Lower lobe of right lung (tissue), 2 donors: ENCODE results near the gene CTDSPL. TPM values are rescaled to one million over a fixed set of nuclear protein-coding genes. Genes with fewer than 3 reads are reported as not detected.

Experiments used
- ATAC-seq, 2 donors: fragments of 200-7000 bp; cut with Tn5 transposase; one replicate each; pipeline ENCODE4 v1.9.1; 2020 to 2022; ENCODE audit warnings: mild to moderate bottlenecking in 2 of 2, moderate library complexity in 2 of 2
- DNase-seq: peaks from one replicate; pipeline ENCODE4 v3.0.0-alpha.2; 2020
- H3K27ac ChIP-seq: fragments of 200-600 bp; one replicate; pipeline ENCODE4 v1.8.0; 2022
- H3K27me3 ChIP-seq: fragments of 200-600 bp; one replicate; pipeline ENCODE4 v1.8.0; 2022; ENCODE audit warnings: low read depth
- H3K36me3 ChIP-seq: fragments of 200-600 bp; one replicate; pipeline ENCODE4 v1.8.0; 2022; ENCODE audit warnings: mild to moderate bottlenecking
- H3K4me1 ChIP-seq: fragments of 200-600 bp; one replicate; pipeline ENCODE4 v1.8.0; 2022
- H3K4me3 ChIP-seq: fragments of 200-600 bp; one replicate; pipeline ENCODE4 v1.8.0; 2022; ENCODE audit warnings: mild to moderate bottlenecking
- H3K9me3 ChIP-seq: fragments of 200-600 bp; one replicate; pipeline ENCODE4 v1.8.0; 2022
- CTCF ChIP-seq: fragments of 200-600 bp; IDR thresholded peaks from one replicate; pipeline ENCODE4 v1.8.0; 2022; ENCODE audit warnings: antibody characterized with exemption, mild to moderate bottlenecking
- intact Hi-C: fragments of 100-400 bp; cut with DNase I; formaldehyde crosslinking; loops from one replicate; pipeline ENCODE4 v1.11.0; 2022
- total RNA-seq: library from RNA; stranded (reverse); fragmentation: NEBNext Ultra II Directional; extraction: Animal tissue kit (Norgen Biotek cat#: 25700); gene quantifications from one replicate; pipeline ENCODE4 v1.2.1, GENCODE V29; 2021
- donor health status: DM: no; HTN: yes; CAD: no; lungs with severe emphysema.

Gene CTDSPL
- total RNA-seq, 1 donor from 2014 or later = 60.3 TPM

GRCh38 chr3:37996785-37997301 is 135.2 kb downstream of the CTDSPL start:
- H3K27me3 ChIP-seq = no peaks in the 10 kb centered on the region
- peak; percentile 47 to 73 for ATAC-seq
- TF ChIP-seq CTCF = peak; percentile 94
- H3K9me3 ChIP-seq = no peaks in the 10 kb centered on the region
- H3K4me1 ChIP-seq = peaks cover 52% of the 10 kb centered on the region
- H3K4me3 ChIP-seq = no peak overlapping the region
- H3K27ac ChIP-seq = no peak overlapping the region
- intact Hi-C loops = no loop called here
- peak; percentile 77 for DNase-seq
- H3K36me3 ChIP-seq = peaks cover 9% of the 10 kb centered on the region

- no peak for TF ChIP-seq CTCF
- Histone ChIP-seq H3K36me3 (peaks cover 14% of the 10 kb centered on the region), H3K4me3 (no peak overlapping the region), H3K9me3 (no peaks in the 10 kb centered on the region), H3K27ac (no peak overlapping the region), H3K27me3 (no peaks in the 10 kb centered on the region), H3K4me1 (peaks cover 52% of the 10 kb centered on the region)
- ATAC-seq (no peak), DNase-seq (no peak)
- intact Hi-C loops = no loop called here
Observed at GRCh38 chr3:37997342-37997741, 135.7 kb downstream of the CTDSPL start.

DNA sequence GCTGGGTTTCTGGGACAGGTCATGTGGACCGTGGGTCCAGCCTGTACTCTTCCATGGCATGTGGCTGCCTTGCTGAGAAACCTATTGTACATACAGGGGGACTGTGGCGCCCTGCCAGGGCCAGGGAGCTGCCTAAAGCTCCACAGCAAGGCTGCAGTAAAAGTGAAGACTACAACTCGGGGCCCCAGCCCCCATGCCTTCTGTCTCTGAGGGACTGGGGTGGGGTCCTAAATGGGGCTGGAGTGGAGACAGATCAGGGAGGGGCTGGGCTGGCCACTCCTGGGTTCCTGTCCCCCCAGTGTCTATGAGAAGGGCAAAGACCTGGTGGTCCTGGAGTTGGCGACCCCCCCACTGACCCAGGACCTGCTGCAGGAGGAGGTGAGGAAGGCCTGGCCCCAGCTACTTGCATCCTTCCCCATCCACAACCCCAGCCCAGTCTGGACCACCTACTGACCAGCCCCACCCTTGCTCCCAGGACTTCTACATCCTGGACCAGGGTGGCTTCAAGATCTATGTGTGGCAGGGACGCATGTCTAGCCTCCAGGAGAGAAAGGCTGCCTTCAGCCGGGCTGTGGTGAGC is 136.2 kb downstream of the CTDSPL start:
- DNase-seq (no peak), ATAC-seq (no peak)
- Histone ChIP-seq H3K9me3 (no peaks in the 10 kb centered on the region), H3K27me3 (no peaks in the 10 kb centered on the region), H3K4me1 (peaks cover 52% of the 10 kb centered on the region), H3K27ac (peak overlapping the region; percentile 95), H3K36me3 (peaks cover 15% of the 10 kb centered on the region), H3K4me3 (peak overlapping the region; percentile 57)
- intact Hi-C loops = no loop called here
- TF ChIP-seq CTCF = no peak

- Histone ChIP-seq H3K4me1 (peaks cover 45% of the 10 kb centered on the region), H3K27me3 (no peaks in the 10 kb centered on the region), H3K36me3 (peaks cover 15% of the 10 kb centered on the region), H3K9me3 (no peaks in the 10 kb centered on the region), H3K27ac (no peak overlapping the region), H3K4me3 (no peak overlapping the region)
- intact Hi-C loops = no loop called here
- ATAC-seq (no peak), DNase-seq (no peak)
- TF ChIP-seq CTCF = no peak
Observed at GRCh38 chr3:37999836-38000235, 138.2 kb downstream of the CTDSPL start.

- no peak for ATAC-seq
- Histone ChIP-seq H3K4me3 (no peak overlapping the region), H3K4me1 (peaks cover 39% of the 10 kb centered on the region), H3K9me3 (no peaks in the 10 kb centered on the region), H3K27me3 (no peaks in the 10 kb centered on the region), H3K36me3 (peaks cover 15% of the 10 kb centered on the region), H3K27ac (no peak overlapping the region)
- no peak for TF ChIP-seq CTCF
- intact Hi-C loops = no loop called here
- no peak for DNase-seq
Observed at GRCh38 chr3:38000242-38000916, 138.7 kb downstream of the CTDSPL start.
